Measurements from ENCODE around the gene TOLLIP.

The TOLLIP gene

GRCh38 chr11:1299621-1300020, 9.8 kb downstream of the TOLLIP start:
- no peak overlapping the region for H3K4me3 ChIP-seq (ENCODE audit: low read depth, low read length)
- no peak for TF ChIP-seq CTCF (IDR thresholded peaks at IDR 0.05; ENCODE audit: low read depth, low read length)

- no peak for TF ChIP-seq CTCF (IDR thresholded peaks at IDR 0.05; ENCODE audit: low read depth, low read length)
- H3K4me3 ChIP-seq (ENCODE audit: low read depth, low read length), result no peak overlapping the region
Observed at GRCh38 chr11:1298695-1299492, 10.5 kb downstream of the TOLLIP start.

GRCh38 chr11:1297576-1298473, 11.6 kb downstream of the TOLLIP start:
- no peak for TF ChIP-seq CTCF (IDR thresholded peaks at IDR 0.05; ENCODE audit: low read depth, low read length)
- H3K4me3 ChIP-seq (ENCODE audit: low read depth, low read length), result no peak overlapping the region

GRCh38 chr11:1297011-1297575, 12.3 kb downstream of the TOLLIP start:
- no peak for TF ChIP-seq CTCF (IDR thresholded peaks at IDR 0.05; ENCODE audit: low read depth, low read length)
- H3K4me3 ChIP-seq (ENCODE audit: low read depth, low read length), result no peak overlapping the region

GRCh38 chr11:1296287-1296686, 13.1 kb downstream of the TOLLIP start:
- no peak for TF ChIP-seq CTCF (IDR thresholded peaks at IDR 0.05; ENCODE audit: low read depth, low read length)
- no peak overlapping the region for H3K4me3 ChIP-seq (ENCODE audit: low read depth, low read length)

- no peak for TF ChIP-seq CTCF (IDR thresholded peaks at IDR 0.05; ENCODE audit: low read depth, low read length)
- H3K4me3 ChIP-seq (ENCODE audit: low read depth, low read length), result no peak overlapping the region
Observed at GRCh38 chr11:1295591-1295990, 13.8 kb downstream of the TOLLIP start.

All from WI38 (cell line).